Measurements from ENCODE around the gene KLK7.

Gene KLK7

GRCh38 chr19:50981587-50982146, 2.0 kb downstream of the KLK7 start:
- H3F3A ChIP-seq (ENCODE audit: low read depth): no peaks in the 10 kb centered on the region

GRCh38 chr19:50980208-50980607, 3.5 kb downstream of the KLK7 start:
- H3F3A ChIP-seq (ENCODE audit: low read depth): no peaks in the 10 kb centered on the region

More at GRCh38 chr19:50981587-50982146, 2.0 kb downstream of the KLK7 start:
- no peaks in the 10 kb centered on the region for H3K36me3 ChIP-seq (ENCODE audit: insufficient read depth, low read length)
- no peaks in the 10 kb centered on the region for H3K9me2 ChIP-seq (replicated peaks; ENCODE audit: low read depth, low read length)
- H3K79me2 ChIP-seq (ENCODE audit: insufficient read depth, low read length): no peaks in the 10 kb centered on the region
- H3K4me3 ChIP-seq (ENCODE audit: low read length, poor library complexity, severe bottlenecking): no peak overlapping the region
- no peaks in the 10 kb centered on the region for H3K4me1 ChIP-seq (ENCODE audit: insufficient read depth, low read length, poor library complexity, severe bottlenecking)
- no peak overlapping the region for H2AFZ ChIP-seq (ENCODE audit: low read length)
- no peak for TF ChIP-seq EZH2phosphoT487 (IDR thresholded peaks at IDR 0.05; ENCODE audit: borderline replicate concordance)
- TF ChIP-seq CTCF (conservative IDR thresholded peaks at IDR 0.05; ENCODE audit: low read length): no peak
- no peak overlapping the region for H3K4me2 ChIP-seq (ENCODE audit: low read depth, low read length, poor library complexity, severe bottlenecking)
- no peaks in the 10 kb centered on the region for H3K27me3 ChIP-seq (ENCODE audit: insufficient read depth, low read length, poor library complexity, severe bottlenecking)
- no peak overlapping the region for H3K9ac ChIP-seq (ENCODE audit: low read depth, low read length, poor library complexity, severe bottlenecking)
- H3K9me3 ChIP-seq (ENCODE audit: insufficient read depth, low read depth, low read length): no peaks in the 10 kb centered on the region; the same call in 1 of the 2 replicates
- no peaks in the 10 kb centered on the region for H4K20me1 ChIP-seq (ENCODE audit: insufficient read depth, low read length, poor library complexity, severe bottlenecking)

GRCh38 chr19:50979758-50980157, 4.0 kb downstream of the KLK7 start:
- Histone ChIP-seq H3K4me2 (ENCODE audit: low read depth, low read length, poor library complexity, severe bottlenecking) (no peak overlapping the region), H4K20me1 (ENCODE audit: insufficient read depth, low read length, poor library complexity, severe bottlenecking) (no peaks in the 10 kb centered on the region), H3K4me1 (ENCODE audit: insufficient read depth, low read length, poor library complexity, severe bottlenecking) (no peaks in the 10 kb centered on the region), H3K9me2 (replicated peaks; ENCODE audit: low read depth, low read length) (no peaks in the 10 kb centered on the region), H3K9ac (ENCODE audit: low read depth, low read length, poor library complexity, severe bottlenecking) (no peak overlapping the region), H3K79me2 (ENCODE audit: insufficient read depth, low read length) (no peaks in the 10 kb centered on the region), H3K4me3 (ENCODE audit: low read length, poor library complexity, severe bottlenecking) (no peak overlapping the region), H3K36me3 (ENCODE audit: insufficient read depth, low read length) (no peaks in the 10 kb centered on the region), H3K27me3 (ENCODE audit: insufficient read depth, low read length, poor library complexity, severe bottlenecking) (no peaks in the 10 kb centered on the region), H3F3A (ENCODE audit: low read depth) (no peaks in the 10 kb centered on the region), H2AFZ (ENCODE audit: low read length) (no peak overlapping the region), H3K9me3 (ENCODE audit: insufficient read depth, low read depth, low read length) (no peaks in the 10 kb centered on the region)
- no peak for TF ChIP-seq CTCF (conservative IDR thresholded peaks at IDR 0.05; ENCODE audit: low read length)
- no peak for TF ChIP-seq EZH2phosphoT487 (IDR thresholded peaks at IDR 0.05; ENCODE audit: borderline replicate concordance)

More at GRCh38 chr19:50980208-50980607, 3.5 kb downstream of the KLK7 start:
- TF ChIP-seq EZH2phosphoT487 (IDR thresholded peaks at IDR 0.05; ENCODE audit: borderline replicate concordance): no peak
- TF ChIP-seq CTCF (conservative IDR thresholded peaks at IDR 0.05; ENCODE audit: low read length): no peak
- Histone ChIP-seq H3K9me3 (ENCODE audit: insufficient read depth, low read depth, low read length) (no peaks in the 10 kb centered on the region), H3K79me2 (ENCODE audit: insufficient read depth, low read length) (no peaks in the 10 kb centered on the region), H3K9ac (ENCODE audit: low read depth, low read length, poor library complexity, severe bottlenecking) (no peak overlapping the region), H3K4me1 (ENCODE audit: insufficient read depth, low read length, poor library complexity, severe bottlenecking) (no peaks in the 10 kb centered on the region), H3K4me2 (ENCODE audit: low read depth, low read length, poor library complexity, severe bottlenecking) (no peak overlapping the region), H4K20me1 (ENCODE audit: insufficient read depth, low read length, poor library complexity, severe bottlenecking) (no peaks in the 10 kb centered on the region), H3K36me3 (ENCODE audit: insufficient read depth, low read length) (no peaks in the 10 kb centered on the region), H3K4me3 (ENCODE audit: low read length, poor library complexity, severe bottlenecking) (no peak overlapping the region), H3K9me2 (replicated peaks; ENCODE audit: low read depth, low read length) (no peaks in the 10 kb centered on the region), H3K27me3 (ENCODE audit: insufficient read depth, low read length, poor library complexity, severe bottlenecking) (no peaks in the 10 kb centered on the region), H2AFZ (ENCODE audit: low read length) (no peak overlapping the region)

Measured in Loucy (cell line).